Muscle of leg (tissue), 11 donors: ENCODE measurements around the gene ABCC11. TPM values are rescaled to one million over a fixed set of nuclear protein-coding genes. Genes with fewer than 3 reads are reported as not detected.

Source experiments
- DNase-seq: peaks from one replicate; pipeline ENCODE4 v3.0.0; 2013
- H3K27ac ChIP-seq: one replicate; pipeline ENCODE4 v1.5.1; 2013; ENCODE audit warnings: mild to moderate bottlenecking, low read length, control low read depth
- H3K27me3 ChIP-seq: one replicate; pipeline ENCODE4 v1.6.1; 2013; ENCODE audit warnings: low read length; ENCODE audit not compliant: control insufficient read depth, insufficient read depth
- H3K36me3 ChIP-seq: one replicate; pipeline ENCODE4 v1.6.1; 2013; ENCODE audit warnings: low read length; ENCODE audit not compliant: control insufficient read depth, insufficient read depth
- H3K4me1 ChIP-seq: one replicate; pipeline ENCODE4 v1.6.1; 2013; ENCODE audit warnings: low read length; ENCODE audit not compliant: control insufficient read depth, insufficient read depth
- H3K4me3 ChIP-seq: one replicate; pipeline ENCODE4 v1.5.1; 2013; ENCODE audit warnings: low read length, control low read depth
- H3K9me3 ChIP-seq: replicated peaks from 2 replicates; pipeline ENCODE4 v1.6.1; 2013; ENCODE audit warnings: low read depth, low read length; ENCODE audit not compliant: control insufficient read depth
- WGBS: methylation state at CpG from one replicate; pipeline ENCODE4 v1.1.5; 2013; ENCODE audit warnings: missing lambda C conversion rate; ENCODE audit not compliant: insufficient coverage; 5-methylcytosine and 5-hydroxymethylcytosine counted together
- polyA plus RNA-seq, 8 donors: library from polyadenylated mRNA; unstranded; fragments of 120-200 nt; gene quantifications; one replicate each; pipeline versions ENCODE4 v1.2.1 to v1.2.3, GENCODE V29; 2013; ENCODE audit warnings: inconsistent platforms in 1 of 8, low replicate concordance in 1 of 8; ENCODE audit not compliant: insufficient read length in 8 of 8, insufficient read depth in 1 of 8
- total RNA-seq: library from RNA; stranded (reverse); fragments of 120-200 nt; gene quantifications from one replicate; pipeline ENCODE4 v1.2.4, GENCODE V29; 2013

ABCC11 gene
- total and polyA plus RNA-seq, 9 donors, result 0.04 to 0.15 (median 0.09) TPM

GRCh38 chr16:48280546-48280945 lies 33.2 kb upstream of the ABCC11 start:
- H3K9me3 ChIP-seq, result no peaks in the 10 kb centered on the region
- no peak overlapping the region for H3K27ac ChIP-seq
- no peaks in the 10 kb centered on the region for H3K4me1 ChIP-seq
- DNase-seq, result no peak
- no CpG with 5 or more reads among the region's 2 CpGs for WGBS
- peaks cover 18% of the 10 kb centered on the region for H3K36me3 ChIP-seq
- no peak overlapping the region for H3K4me3 ChIP-seq
- H3K27me3 ChIP-seq, result no peaks in the 10 kb centered on the region

- Histone ChIP-seq H3K9me3 (no peaks in the 10 kb centered on the region), H3K4me1 (no peaks in the 10 kb centered on the region), H3K36me3 (peaks cover 19% of the 10 kb centered on the region), H3K27ac (no peak overlapping the region), H3K27me3 (no peaks in the 10 kb centered on the region), H3K4me3 (no peak overlapping the region)
- DNase-seq, result no peak
- WGBS, result 73% methylated on average over 2 of the region's 2 CpGs
Measured at GRCh38 chr16:48279199-48279598, 31.9 kb upstream of the ABCC11 start.

- no peaks in the 10 kb centered on the region for H3K27me3 ChIP-seq
- H3K27ac ChIP-seq, result no peak overlapping the region
- H3K4me3 ChIP-seq, result no peak overlapping the region
- H3K4me1 ChIP-seq, result no peaks in the 10 kb centered on the region
- no peak for DNase-seq
- peaks cover 23% of the 10 kb centered on the region for H3K36me3 ChIP-seq
- WGBS, result 92% methylated on average over 2 of the region's 5 CpGs
- H3K9me3 ChIP-seq, result no peaks in the 10 kb centered on the region
Measured at GRCh38 chr16:48277158-48277557, 29.8 kb upstream of the ABCC11 start.

GRCh38 chr16:48276102-48276501 lies 28.8 kb upstream of the ABCC11 start:
- no peak for DNase-seq
- Histone ChIP-seq H3K36me3 (peaks cover 23% of the 10 kb centered on the region), H3K27ac (no peak overlapping the region), H3K9me3 (no peaks in the 10 kb centered on the region), H3K4me3 (no peak overlapping the region), H3K27me3 (no peaks in the 10 kb centered on the region), H3K4me1 (no peaks in the 10 kb centered on the region)
- WGBS, result no CpG with 5 or more reads among the region's 4 CpGs

GRCh38 chr16:48274476-48274875 lies 27.1 kb upstream of the ABCC11 start:
- Histone ChIP-seq H3K4me3 (no peak overlapping the region), H3K9me3 (no peaks in the 10 kb centered on the region), H3K4me1 (no peaks in the 10 kb centered on the region), H3K27me3 (no peaks in the 10 kb centered on the region), H3K36me3 (peaks cover 24% of the 10 kb centered on the region), H3K27ac (no peak overlapping the region)
- DNase-seq, result no peak
- no CpG with 5 or more reads among the region's 1 CpG for WGBS

GRCh38 chr16:48272837-48273421 lies 25.6 kb upstream of the ABCC11 start:
- peaks cover 22% of the 10 kb centered on the region for H3K36me3 ChIP-seq
- no peaks in the 10 kb centered on the region for H3K4me1 ChIP-seq
- no peaks in the 10 kb centered on the region for H3K27me3 ChIP-seq
- H3K27ac ChIP-seq, result no peak overlapping the region
- WGBS, result 77% methylated on average over 5 of the region's 8 CpGs
- no peak overlapping the region for H3K4me3 ChIP-seq
- no peak for DNase-seq
- no peaks in the 10 kb centered on the region for H3K9me3 ChIP-seq

- no peaks in the 10 kb centered on the region for H3K9me3 ChIP-seq
- H3K27ac ChIP-seq, result no peak overlapping the region
- no peak overlapping the region for H3K4me3 ChIP-seq
- WGBS, result no CpG with 5 or more reads among the region's 5 CpGs
- peaks cover 20% of the 10 kb centered on the region for H3K36me3 ChIP-seq
- H3K4me1 ChIP-seq, result no peaks in the 10 kb centered on the region
- DNase-seq, result peak; percentile 44
- no peaks in the 10 kb centered on the region for H3K27me3 ChIP-seq
Measured at GRCh38 chr16:48271728-48272127, 24.4 kb upstream of the ABCC11 start.

- Histone ChIP-seq H3K27ac (no peak overlapping the region), H3K36me3 (peaks cover 13% of the 10 kb centered on the region), H3K4me1 (no peaks in the 10 kb centered on the region), H3K27me3 (no peaks in the 10 kb centered on the region), H3K4me3 (no peak overlapping the region), H3K9me3 (no peaks in the 10 kb centered on the region)
- DNase-seq, result no peak
Measured at GRCh38 chr16:48269011-48269410, 21.7 kb upstream of the ABCC11 start.

GRCh38 chr16:48262631-48263030 lies 15.3 kb upstream of the ABCC11 start:
- no peaks in the 10 kb centered on the region for H3K27me3 ChIP-seq
- H3K4me3 ChIP-seq, result no peak overlapping the region
- WGBS, result no CpG with 5 or more reads among the region's 2 CpGs
- no peaks in the 10 kb centered on the region for H3K4me1 ChIP-seq
- H3K27ac ChIP-seq, result no peak overlapping the region
- H3K9me3 ChIP-seq, result no peaks in the 10 kb centered on the region
- peaks cover 13% of the 10 kb centered on the region for H3K36me3 ChIP-seq
- DNase-seq, result peak; percentile 63

- Histone ChIP-seq H3K4me3 (no peak overlapping the region), H3K36me3 (peaks cover 11% of the 10 kb centered on the region), H3K4me1 (no peaks in the 10 kb centered on the region), H3K27me3 (no peaks in the 10 kb centered on the region), H3K27ac (no peak overlapping the region), H3K9me3 (no peaks in the 10 kb centered on the region)
- no CpG with 5 or more reads among the region's 1 CpG for WGBS
- no peak for DNase-seq
Measured at GRCh38 chr16:48261569-48261968, 14.2 kb upstream of the ABCC11 start.

- no peak overlapping the region for H3K4me3 ChIP-seq
- H3K36me3 ChIP-seq, result peaks cover 21% of the 10 kb centered on the region
Measured at GRCh38 chr16:48256579-48257177, 9.3 kb upstream of the ABCC11 start.

More at GRCh38 chr16:48256579-48257177, 9.3 kb upstream of the ABCC11 start:
- Histone ChIP-seq H3K4me1 (no peaks in the 10 kb centered on the region), H3K27me3 (no peaks in the 10 kb centered on the region), H3K9me3 (no peaks in the 10 kb centered on the region), H3K27ac (no peak overlapping the region)
- WGBS, result no CpG with 5 or more reads among the region's 7 CpGs
- DNase-seq, result no peak
